Activated T-cell treated with anti-CD3 and anti-CD28 coated beads, Interleukin-2, amount 50 U/mL, for 72 hours (primary cell): ENCODE measurements around the gene UBL5. TPM values are rescaled to one million over a fixed set of nuclear protein-coding genes. Genes with fewer than 3 reads are reported as not detected.
"Not testable (repeated sequence)": the region's sequence is repeated elsewhere in the genome, so short reads cannot be mapped to it uniquely, and the experiment has no call there.

ENCODE experiments used
- ATAC-seq, 2 donors: fragments of 150-1000 bp; cut with Tn5 transposase; replicated peaks in 1 of 2; 2 replicates each; pipeline ENCODE4 v1.10.0; 2021; ENCODE audit warnings: moderate library complexity in 2 of 2, mild to moderate bottlenecking in 1 of 2
- DNase-seq, 2 donors: peaks; one replicate each; pipeline ENCODE4 v3.0.0; 2021 to 2022; ENCODE audit warnings: mixed read lengths in 1 of 2
- H3K27ac Mint-ChIP-seq: one replicate; pipeline ENCODE4 v1.8.0; 2022; ENCODE audit warnings: mild to moderate bottlenecking, moderate library complexity, mixed read lengths
- H3K27me3 Mint-ChIP-seq: one replicate; pipeline ENCODE4 v1.8.0; 2022; ENCODE audit warnings: low read depth, mixed read lengths
- H3K36me3 Mint-ChIP-seq, 2 donors: one replicate each; pipeline ENCODE4 v1.8.0; 2022; ENCODE audit warnings: mixed read lengths in 2 of 2, mild to moderate bottlenecking in 1 of 2; ENCODE audit not compliant: insufficient read depth in 2 of 2
- H3K4me1 Mint-ChIP-seq: one replicate; pipeline ENCODE4 v1.8.0; 2022; ENCODE audit warnings: low read depth, mixed read lengths
- H3K4me3 Mint-ChIP-seq, 2 donors: one replicate each; pipeline ENCODE4 v1.8.0; 2022; ENCODE audit warnings: mild to moderate bottlenecking in 2 of 2, mixed read lengths in 2 of 2, moderate library complexity in 2 of 2
- H3K9me3 Mint-ChIP-seq, 2 donors: one replicate each; pipeline ENCODE4 v1.8.0; 2022; ENCODE audit warnings: mixed read lengths in 2 of 2
- total RNA-seq, 2 donors: library from RNA; stranded (reverse); gene quantifications; one replicate each; pipeline ENCODE4 v1.2.3, GENCODE V29; 2022

UBL5 gene
- total RNA-seq: 100 to 1,000 TPM; 167 to 171 TPM

- peak; percentile 91 for DNase-seq
- Mint-ChIP-seq H3K4me3 (peak within 1 kb of the TSS; percentile 97 to 98), H3K27ac (peak within 1 kb of the TSS; percentile 92), H3K4me1 (peaks cover 29% of the 10 kb centered on the region), H3K9me3 (no peaks in the 10 kb centered on the region), H3K27me3 (no peaks in the 10 kb centered on the region), H3K36me3 (peaks cover 4 to 6% of the 10 kb centered on the region in 2 donors)
- ATAC-seq: peak; percentile 99
These were observed at the start of gene UBL5 for GRCh38 chr19:9827289-9828238. UBL5 (plus strand) TSS chr19:9827918; CDS start chr19:9828338, 420 bp downstream.

- no peaks in the 10 kb centered on the region for H3K27me3 Mint-ChIP-seq
These were observed 45.4 kb upstream of the UBL5 start for GRCh38 chr19:9782338-9782737.

DNA sequence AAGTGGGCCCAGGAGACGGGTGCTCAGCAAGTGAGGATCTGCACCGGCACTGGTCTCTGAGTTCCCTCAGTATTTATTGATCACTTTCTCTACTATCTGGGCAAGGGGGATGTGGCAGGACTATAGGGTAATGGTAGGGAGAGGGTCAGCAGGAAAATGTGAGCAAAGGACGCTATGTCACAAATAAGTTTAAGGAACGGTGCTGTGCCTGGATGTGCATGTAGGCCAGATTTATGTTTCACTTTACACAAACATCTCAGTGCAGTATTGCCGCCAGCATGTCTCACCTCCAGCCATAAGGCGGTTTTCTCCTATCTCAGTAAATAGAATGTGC is 43.6 kb upstream of the UBL5 start:
- not testable (repeated sequence) for H3K36me3 Mint-ChIP-seq, DNase-seq, H3K27ac Mint-ChIP-seq, H3K27me3 Mint-ChIP-seq, H3K9me3 Mint-ChIP-seq, ATAC-seq
- H3K4me1 Mint-ChIP-seq: peaks cover 24% of the 10 kb centered on the region
- peak overlapping the region; percentile 83 to 95 for H3K4me3 Mint-ChIP-seq

More at GRCh38 chr19:9782338-9782737, 45.4 kb upstream of the UBL5 start:
- Mint-ChIP-seq H3K4me1 (peaks cover 24% of the 10 kb centered on the region), H3K9me3 (peaks cover 1 to 2% of the 10 kb centered on the region in 2 donors), H3K4me3 (no peak overlapping the region), H3K27ac (no peak overlapping the region), H3K36me3 (peaks cover 3% of the 10 kb centered on the region in 2 donors)
- ATAC-seq: no peak
- DNase-seq: no peak

DNA sequence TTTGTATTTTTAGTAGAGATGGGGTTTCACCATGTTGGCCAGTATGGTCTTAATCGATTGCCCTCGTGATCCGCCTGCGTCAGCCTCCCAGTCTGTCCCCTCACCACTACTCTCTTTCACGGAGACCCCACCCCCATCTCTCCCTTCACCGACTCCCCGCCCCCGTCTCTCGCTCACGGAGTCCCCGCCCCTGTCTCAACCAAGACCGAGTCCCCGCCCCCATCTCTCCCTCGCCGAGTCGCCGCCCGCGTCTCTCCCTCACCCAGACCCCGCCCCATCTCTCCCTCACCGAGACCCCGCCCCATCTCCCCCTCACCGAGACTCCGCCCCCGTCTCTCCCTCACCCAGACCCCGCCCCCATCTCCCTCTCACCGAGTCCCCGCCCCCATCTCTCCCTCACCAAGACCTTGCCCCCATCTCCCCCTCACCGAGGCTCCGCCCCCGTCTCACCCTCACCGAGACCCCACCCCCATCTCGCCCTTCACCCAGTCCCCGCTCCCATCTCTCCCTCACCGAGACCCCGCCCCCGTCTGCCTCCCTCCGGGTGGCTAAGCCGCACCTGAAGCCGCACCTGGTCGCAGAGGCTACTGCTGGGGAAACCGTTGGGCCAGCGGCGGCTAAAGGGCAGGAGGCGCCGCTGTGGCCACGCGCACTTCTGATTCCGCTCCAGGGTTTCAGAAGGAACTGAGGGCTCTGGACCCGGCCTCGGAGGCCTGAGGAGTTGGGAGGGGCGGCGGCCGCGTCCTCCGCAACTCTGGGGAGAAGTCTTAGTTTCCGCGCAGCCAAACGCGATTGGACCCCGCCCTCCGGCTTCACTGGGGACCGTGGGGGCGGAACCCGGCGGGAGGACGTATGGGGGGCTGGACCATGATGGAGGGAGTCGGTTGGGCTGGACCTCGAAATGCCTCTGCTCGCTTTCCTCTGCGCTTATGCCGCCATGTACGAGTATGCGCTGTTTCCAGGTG is 42.1 kb upstream of the UBL5 start:
- DNase-seq (peak; percentile 98 to 100), ATAC-seq (peak; percentile 82 to 86)
- H3K4me3 Mint-ChIP-seq: peak overlapping the region; percentile 83 to 95
- peaks cover 32% of the 10 kb centered on the region for H3K4me1 Mint-ChIP-seq
- no peaks in the 10 kb centered on the region for H3K27me3 Mint-ChIP-seq
- peak overlapping the region; percentile 73 for H3K27ac Mint-ChIP-seq
- H3K36me3 Mint-ChIP-seq: no peaks in the 10 kb centered on the region
- H3K9me3 Mint-ChIP-seq: no peaks in the 10 kb centered on the region

GRCh38 chr19:9786342-9786741 is 41.4 kb upstream of the UBL5 start:
- no peaks in the 10 kb centered on the region for H3K27me3 Mint-ChIP-seq
- H3K27ac Mint-ChIP-seq: no peak overlapping the region
- ATAC-seq: no peak
- peak overlapping the region; percentile 83 to 95 for H3K4me3 Mint-ChIP-seq
- H3K9me3 Mint-ChIP-seq: no peaks in the 10 kb centered on the region
- no peaks in the 10 kb centered on the region for H3K36me3 Mint-ChIP-seq
- H3K4me1 Mint-ChIP-seq: peaks cover 36% of the 10 kb centered on the region
- DNase-seq: no peak

GRCh38 chr19:9786819-9787218 is 40.9 kb upstream of the UBL5 start:
- H3K27ac Mint-ChIP-seq: no peak overlapping the region
- DNase-seq (no peak), ATAC-seq (no peak)
- H3K36me3 Mint-ChIP-seq: no peaks in the 10 kb centered on the region
- H3K4me3 Mint-ChIP-seq: peak overlapping the region; percentile 70 to 78
- H3K4me1 Mint-ChIP-seq: peaks cover 40% of the 10 kb centered on the region
- H3K9me3 Mint-ChIP-seq: no peaks in the 10 kb centered on the region
- H3K27me3 Mint-ChIP-seq: no peaks in the 10 kb centered on the region

DNA sequence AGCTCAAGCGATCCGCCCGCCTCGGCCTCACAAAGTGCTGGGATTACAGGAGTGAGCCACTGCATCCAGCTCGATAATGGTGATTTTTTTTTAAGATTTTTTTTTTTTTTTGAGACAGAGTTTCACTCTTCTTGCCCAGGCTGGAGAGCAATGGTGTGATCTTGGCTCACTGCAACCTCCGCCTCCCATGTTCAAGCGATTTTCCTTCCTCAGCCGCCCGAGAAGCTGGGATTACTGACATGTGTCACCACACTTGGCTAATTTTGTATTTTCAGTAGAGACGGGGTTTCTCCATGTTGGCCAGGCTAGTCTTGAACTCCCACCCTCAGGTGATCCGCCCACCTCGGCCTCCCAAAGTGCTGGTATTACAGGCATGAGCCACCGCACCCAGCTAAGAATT is 39.1 kb upstream of the UBL5 start:
- H3K4me1 Mint-ChIP-seq: peaks cover 50% of the 10 kb centered on the region
- H3K27me3 Mint-ChIP-seq, H3K4me3 Mint-ChIP-seq, H3K36me3 Mint-ChIP-seq, H3K27ac Mint-ChIP-seq, DNase-seq, ATAC-seq, H3K9me3 Mint-ChIP-seq: not testable (repeated sequence)

DNA sequence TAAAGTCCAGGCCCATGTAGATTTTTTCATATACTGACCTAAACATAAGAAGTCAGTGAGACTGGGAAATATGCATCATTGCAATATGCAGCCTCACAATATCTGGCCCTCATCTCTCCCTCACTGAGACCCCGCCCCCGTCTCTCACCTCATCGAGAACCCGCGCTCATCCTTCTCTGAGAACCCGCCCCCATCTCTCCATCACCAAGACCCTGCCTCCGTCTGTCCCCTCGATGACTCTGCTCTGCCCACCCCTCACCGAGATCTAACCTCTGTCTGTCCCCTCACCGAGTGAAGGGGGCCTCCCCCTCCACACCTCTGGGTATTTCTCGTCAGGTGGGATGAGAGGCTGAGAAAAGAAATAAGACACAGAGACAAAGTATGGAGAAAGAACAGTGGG is 38.7 kb upstream of the UBL5 start:
- Mint-ChIP-seq H3K36me3 (peaks cover 3 to 5% of the 10 kb centered on the region in 2 donors), H3K27me3 (no peaks in the 10 kb centered on the region), H3K4me3 (no peak overlapping the region), H3K27ac (no peak overlapping the region), H3K9me3 (peaks cover 0 to 2% of the 10 kb centered on the region in 2 donors), H3K4me1 (peaks cover 47% of the 10 kb centered on the region)
- ATAC-seq: no peak
- DNase-seq: no peak

GRCh38 chr19:9789579-9789978 is 38.1 kb upstream of the UBL5 start:
- not testable (repeated sequence) for H3K4me3 Mint-ChIP-seq, H3K27ac Mint-ChIP-seq, H3K27me3 Mint-ChIP-seq, H3K9me3 Mint-ChIP-seq, H3K36me3 Mint-ChIP-seq, ATAC-seq, DNase-seq
- peaks cover 42% of the 10 kb centered on the region for H3K4me1 Mint-ChIP-seq

DNA sequence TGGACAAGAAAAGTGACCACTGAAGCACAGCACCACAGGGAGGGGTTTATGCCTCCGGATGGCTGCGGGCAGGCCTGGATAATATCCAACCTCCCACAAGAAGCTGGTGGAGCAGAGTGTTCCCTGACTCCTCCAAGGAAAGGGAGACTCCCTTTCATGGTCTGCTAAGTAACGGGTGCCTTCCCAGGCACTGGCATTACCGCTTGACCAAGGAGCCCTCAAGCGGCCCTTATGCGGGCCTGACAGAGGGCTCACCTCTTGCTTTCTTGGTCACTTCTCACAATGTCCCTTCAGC is 36.7 kb upstream of the UBL5 start:
- Mint-ChIP-seq H3K4me3 (peak overlapping the region; percentile 88 to 89), H3K4me1 (peaks cover 33% of the 10 kb centered on the region)
- not testable (repeated sequence) for H3K36me3 Mint-ChIP-seq, H3K9me3 Mint-ChIP-seq, H3K27ac Mint-ChIP-seq, ATAC-seq, H3K27me3 Mint-ChIP-seq, DNase-seq

GRCh38 chr19:9791552-9792205 is 36.0 kb upstream of the UBL5 start:
- H3K36me3 Mint-ChIP-seq: peaks cover 3 to 5% of the 10 kb centered on the region in 2 donors
- H3K9me3 Mint-ChIP-seq: peaks cover 0 to 2% of the 10 kb centered on the region in 2 donors
- H3K4me1 Mint-ChIP-seq: peaks cover 32% of the 10 kb centered on the region
- ATAC-seq (peak; percentile 72 to 74), DNase-seq (peak; percentile 92 to 97)
- peak overlapping the region; percentile 96 for H3K27ac Mint-ChIP-seq
- peak overlapping the region; percentile 88 to 89 for H3K4me3 Mint-ChIP-seq
- H3K27me3 Mint-ChIP-seq: no peaks in the 10 kb centered on the region

DNA sequence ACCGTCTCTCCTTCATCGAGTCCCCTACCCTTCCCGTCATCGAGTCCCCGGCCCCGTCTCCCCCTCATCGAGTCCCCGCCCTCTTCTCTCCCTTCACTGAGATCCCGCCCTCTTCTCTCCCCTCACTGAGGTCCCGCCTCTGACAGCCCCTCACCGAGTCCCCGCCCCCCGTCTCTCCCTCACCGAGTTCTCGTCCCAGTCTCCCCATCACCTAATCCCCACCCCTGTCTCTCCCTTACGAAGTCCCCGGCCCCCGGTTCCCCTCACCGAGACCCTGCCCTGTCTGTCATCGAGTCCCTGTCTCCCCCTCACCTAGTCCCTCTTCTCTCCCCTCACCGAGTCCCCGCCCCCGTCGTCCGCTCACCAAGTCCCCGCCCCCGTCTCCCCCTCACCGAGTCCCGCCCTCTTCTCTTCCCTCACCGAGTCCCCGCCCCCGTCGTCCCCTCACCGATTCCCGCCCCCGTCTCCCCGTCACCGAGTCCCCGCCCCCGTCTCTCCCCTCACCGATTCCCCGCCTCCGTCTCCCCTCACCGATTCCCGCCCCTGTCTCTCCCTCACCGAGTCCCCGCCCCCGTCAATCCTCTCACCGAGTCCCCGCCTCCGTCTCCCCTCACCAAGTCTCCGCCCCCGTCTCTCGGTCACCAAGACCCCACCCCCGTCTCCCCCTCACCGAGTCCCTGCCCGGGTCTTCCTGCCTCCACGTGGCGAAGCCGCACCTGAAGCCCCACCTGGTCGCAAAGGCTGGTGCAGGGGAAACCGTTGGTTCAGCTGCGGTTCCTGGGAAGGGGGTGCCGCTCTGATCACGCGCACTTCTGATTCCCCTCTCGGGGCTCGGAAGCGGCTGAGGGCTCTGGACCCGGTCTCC is 35.3 kb upstream of the UBL5 start:
- DNase-seq (peak; percentile 91 to 95), ATAC-seq (peak; percentile 69 to 71)
- Mint-ChIP-seq H3K27ac (peak overlapping the region; percentile 96), H3K9me3 (peaks cover 0 to 2% of the 10 kb centered on the region in 2 donors), H3K4me3 (peak overlapping the region; percentile 88 to 89), H3K36me3 (peaks cover 3 to 5% of the 10 kb centered on the region in 2 donors), H3K4me1 (peaks cover 36% of the 10 kb centered on the region), H3K27me3 (no peaks in the 10 kb centered on the region)
